Measurements from ENCODE around the gene HSPB6. TPM values are rescaled to one million over a fixed set of nuclear protein-coding genes. Genes with fewer than 3 reads are reported as not detected.

HSPB6 gene
- total and polyA plus RNA-seq, 12 donors: 21.1 to 932 (median 265) TPM

DNA sequence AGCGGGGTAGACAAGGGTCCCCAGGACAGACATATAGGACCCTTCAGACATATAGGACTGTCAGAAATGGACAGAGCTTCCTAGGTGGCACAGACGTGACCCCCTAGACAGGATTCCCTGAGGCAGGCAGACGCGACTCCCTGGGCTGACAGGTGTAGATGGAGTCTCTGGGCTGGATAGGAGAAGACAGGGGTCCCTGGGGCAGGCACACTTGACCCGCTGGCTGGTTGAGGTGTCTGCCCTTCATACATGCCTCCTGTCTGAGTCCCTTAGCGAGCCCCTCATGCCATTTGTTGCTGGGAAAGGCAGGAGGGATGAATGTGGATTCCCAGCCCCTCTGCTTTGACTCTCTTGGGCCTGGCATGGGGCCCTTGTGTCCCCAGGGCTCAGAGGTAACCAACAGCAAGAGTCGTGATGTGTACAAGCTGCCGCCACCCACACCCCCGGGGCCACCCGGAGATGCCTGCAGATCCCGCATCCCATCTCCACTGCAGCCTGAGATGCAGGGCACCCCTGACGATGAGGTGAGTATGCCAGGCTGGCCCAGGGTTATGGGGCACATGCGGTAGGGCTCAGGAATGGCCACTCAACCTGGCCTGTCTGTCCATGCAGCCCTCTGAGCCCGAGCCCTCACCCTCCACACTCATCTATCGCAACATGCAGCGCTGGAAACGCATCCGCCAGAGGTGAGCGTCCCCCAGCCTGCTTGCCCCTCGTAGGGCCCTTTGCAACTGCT is 3.0 kb downstream of the HSPB6 start:
- Histone ChIP-seq H3K27ac (peak overlapping the region in 2 of 5 donors; percentile 96 to 97), H3K4me3 (no peak overlapping the region), H3K27me3 (no peaks in the 10 kb centered on the region), H3K36me3 (replicated peaks in 1 of 2) (peaks cover 0 to 24% of the 10 kb centered on the region in 2 donors), H3K4me1 (replicated peaks in 1 of 2) (peaks cover 36 to 39% of the 10 kb centered on the region in 2 donors), H3K9me3 (replicated peaks in 1 of 3) (no peaks in the 10 kb centered on the region)
- no peak for DNase-seq
- TF ChIP-seq, protein P1, sequence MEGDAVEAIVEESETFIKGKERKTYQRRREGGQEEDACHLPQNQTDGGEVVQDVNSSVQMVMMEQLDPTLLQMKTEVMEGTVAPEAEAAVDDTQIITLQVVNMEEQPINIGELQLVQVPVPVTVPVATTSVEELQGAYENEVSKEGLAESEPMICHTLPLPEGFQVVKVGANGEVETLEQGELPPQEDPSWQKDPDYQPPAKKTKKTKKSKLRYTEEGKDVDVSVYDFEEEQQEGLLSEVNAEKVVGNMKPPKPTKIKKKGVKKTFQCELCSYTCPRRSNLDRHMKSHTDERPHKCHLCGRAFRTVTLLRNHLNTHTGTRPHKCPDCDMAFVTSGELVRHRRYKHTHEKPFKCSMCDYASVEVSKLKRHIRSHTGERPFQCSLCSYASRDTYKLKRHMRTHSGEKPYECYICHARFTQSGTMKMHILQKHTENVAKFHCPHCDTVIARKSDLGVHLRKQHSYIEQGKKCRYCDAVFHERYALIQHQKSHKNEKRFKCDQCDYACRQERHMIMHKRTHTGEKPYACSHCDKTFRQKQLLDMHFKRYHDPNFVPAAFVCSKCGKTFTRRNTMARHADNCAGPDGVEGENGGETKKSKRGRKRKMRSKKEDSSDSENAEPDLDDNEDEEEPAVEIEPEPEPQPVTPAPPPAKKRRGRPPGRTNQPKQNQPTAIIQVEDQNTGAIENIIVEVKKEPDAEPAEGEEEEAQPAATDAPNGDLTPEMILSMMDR (IDR thresholded peaks at IDR 0.05): no peak
- peak in 1 of 2 donors; percentile 12 for TF ChIP-seq POLR2A (IDR thresholded peaks at IDR 0.05)
- WGBS, 4 donors: 82 to 92% (median 85%) methylated on average over 12 to 20 of the region's 20 CpGs
- intact Hi-C loops (cut with DNase I): no loop called here

DNA sequence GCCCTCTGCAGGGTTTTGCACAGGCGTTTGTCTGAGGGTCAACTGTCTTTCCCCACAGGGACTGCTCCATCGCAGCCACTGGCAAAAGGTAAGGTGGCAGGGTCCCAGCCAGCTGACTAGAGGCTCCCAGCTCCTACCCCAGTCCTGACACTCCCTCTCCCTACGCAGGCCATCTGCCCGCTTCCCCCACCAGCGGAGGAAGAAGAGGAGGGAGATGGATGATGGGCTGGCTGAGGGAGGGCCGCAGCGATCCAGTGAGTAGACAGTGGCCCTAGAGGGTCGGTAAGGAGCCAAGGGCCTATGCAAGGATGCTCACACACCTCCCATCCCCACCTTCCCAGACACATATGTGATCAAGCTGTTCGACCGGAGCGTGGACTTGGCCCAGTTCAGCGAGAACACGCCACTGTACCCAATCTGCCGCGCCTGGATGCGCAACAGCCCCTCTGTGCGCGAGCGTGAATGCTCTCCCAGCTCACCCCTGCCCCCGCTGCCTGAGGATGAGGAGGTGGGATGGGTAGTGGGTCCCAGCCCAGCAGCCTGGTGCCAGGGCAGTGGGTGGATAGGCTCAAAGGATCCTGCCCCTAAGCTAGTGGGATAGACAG is 4.0 kb downstream of the HSPB6 start:
- TF ChIP-seq POLR2A (IDR thresholded peaks at IDR 0.05): no peak
- TF ChIP-seq, protein P1 (IDR thresholded peaks at IDR 0.05): no peak
- Histone ChIP-seq H3K4me1 (replicated peaks in 1 of 2) (peaks cover 34 to 38% of the 10 kb centered on the region in 2 donors), H3K27me3 (no peaks in the 10 kb centered on the region), H3K9me3 (replicated peaks in 1 of 3) (no peaks in the 10 kb centered on the region), H3K4me3 (no peak overlapping the region), H3K27ac (peak overlapping the region in 1 of 5 donors; percentile 96), H3K36me3 (replicated peaks in 1 of 2) (peaks cover 0 to 24% of the 10 kb centered on the region in 2 donors)
- intact Hi-C loops (cut with DNase I): no loop called here
- WGBS, 4 donors: 92 to 97% (median 93%) methylated on average over 10 to 20 of the region's 20 CpGs
- DNase-seq: no peak

DNA sequence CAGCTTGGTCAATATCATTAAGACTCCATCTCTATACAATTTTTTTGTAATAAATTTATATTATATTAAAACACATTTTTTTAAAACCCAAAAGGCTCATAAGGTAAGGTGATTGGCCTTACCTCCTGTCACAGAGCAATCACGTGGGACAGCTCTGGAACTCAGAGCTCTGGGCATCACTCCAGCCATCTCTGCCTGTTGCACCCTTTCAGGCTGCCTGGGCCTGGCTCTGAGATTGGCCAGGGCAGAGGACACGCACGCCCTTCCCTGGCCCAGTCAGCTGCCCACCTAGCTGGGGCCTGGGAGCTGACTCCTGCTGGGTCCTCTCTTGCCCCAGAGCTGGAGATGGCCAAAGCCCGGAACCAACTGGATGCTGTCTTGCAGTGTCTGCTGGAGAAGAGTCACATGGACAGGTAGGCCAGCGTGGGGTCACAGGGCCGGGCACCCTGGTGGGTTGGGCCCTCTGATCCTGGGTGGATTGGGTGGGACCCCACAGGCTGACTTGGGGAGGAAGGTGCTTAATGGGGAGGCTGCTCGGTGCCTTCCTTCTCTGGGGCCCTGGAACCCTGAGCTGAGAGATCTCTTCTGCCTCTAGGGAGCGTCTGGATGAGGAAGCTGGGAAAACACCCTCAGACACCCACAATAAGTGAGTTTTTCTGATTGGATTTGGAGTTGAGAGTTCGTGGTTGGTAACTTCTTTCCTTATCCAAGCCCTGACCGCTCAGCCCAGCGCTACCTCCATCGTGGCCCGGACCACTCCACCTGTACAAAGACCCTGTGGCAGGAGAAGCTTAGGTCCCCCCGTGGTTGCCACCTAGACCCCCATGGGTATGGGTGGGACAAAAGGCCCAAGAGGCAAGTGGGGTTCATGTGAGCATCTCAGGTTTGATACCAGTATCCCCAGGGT is 4.7 kb downstream of the HSPB6 start:
- 80 to 92% (median 91%) methylated on average over 10 to 14 of the region's 14 CpGs for WGBS, 4 donors
- intact Hi-C loops (cut with DNase I): no loop called here

More for the DNA sequence above, 4.7 kb downstream of the HSPB6 start:
- Histone ChIP-seq H3K4me1 (replicated peaks in 1 of 2) (peaks cover 31 to 34% of the 10 kb centered on the region in 2 donors), H3K9me3 (replicated peaks in 1 of 3) (no peaks in the 10 kb centered on the region), H3K27me3 (no peaks in the 10 kb centered on the region), H3K36me3 (replicated peaks in 1 of 2) (peaks cover 0 to 24% of the 10 kb centered on the region in 2 donors), H3K27ac (no peak overlapping the region), H3K4me3 (no peak overlapping the region)
- DNase-seq: peak in 1 of 7 donors; percentile 31
- no peak for TF ChIP-seq POLR2A (IDR thresholded peaks at IDR 0.05)
- TF ChIP-seq, protein P1 (IDR thresholded peaks at IDR 0.05): no peak

Data from adrenal gland (tissue), 12 donors.